HFFc6 (cell line): ENCODE measurements around the gene P3R3URF. TPM values are rescaled to one million over a fixed set of nuclear protein-coding genes. Genes with fewer than 3 reads are reported as not detected.

ENCODE experiments used
- DNase-seq: peaks from one replicate; pipeline ENCODE4 v3.0.0-alpha.2; 2018
- H3K27ac Mint-ChIP-seq: 2 replicates; pipeline ENCODE4 v1.8.0; 2020; ENCODE audit warnings: mild to moderate bottlenecking, mixed read lengths
- H3K27me3 Mint-ChIP-seq: 2 replicates; pipeline ENCODE4 v1.8.0; 2021; ENCODE audit warnings: mild to moderate bottlenecking, moderate library complexity, mixed read lengths; ENCODE audit not compliant: insufficient read depth
- H3K36me3 Mint-ChIP-seq: 2 replicates; pipeline ENCODE4 v1.8.0; 2021; ENCODE audit warnings: low read depth, mixed read lengths
- H3K4me1 Mint-ChIP-seq: 2 replicates; pipeline ENCODE4 v1.8.0; 2020; ENCODE audit warnings: low read depth, mixed read lengths
- H3K4me3 Mint-ChIP-seq: 2 replicates; pipeline ENCODE4 v1.8.0; 2020; ENCODE audit warnings: mild to moderate bottlenecking, moderate library complexity, mixed read lengths
- H3K9me3 Mint-ChIP-seq: 2 replicates; pipeline ENCODE4 v1.8.0; 2020; ENCODE audit warnings: mild to moderate bottlenecking, mixed read lengths
- total RNA-seq, 6 experiments: library from RNA; stranded (reverse); fragmentation: NEBNext Ultra II Directional; extraction: Animal tissue kit (Norgen Biotek cat#: 25700); gene quantifications; 2 replicates in 1 of 6; 3 replicates in 5 of 6; pipeline ENCODE4 v1.2.3, GENCODE V29; 2021
- TF ChIP-seq, protein P1 (sequence below): fragments of 200-600 bp; sonication (generic); IDR thresholded peaks from 2 replicates; pipeline ENCODE4 v1.5.0; 2021; ENCODE audit warnings: antibody characterized with exemption, mild to moderate bottlenecking

The P3R3URF gene
- total RNA-seq, 6 experiments from 2014 or later: not detected

GRCh38 chr1:46190539-46190938, 14.3 kb upstream of the P3R3URF start:
- H3K36me3 Mint-ChIP-seq: peaks cover 16% of the 10 kb centered on the region
- no peak for DNase-seq

DNA sequence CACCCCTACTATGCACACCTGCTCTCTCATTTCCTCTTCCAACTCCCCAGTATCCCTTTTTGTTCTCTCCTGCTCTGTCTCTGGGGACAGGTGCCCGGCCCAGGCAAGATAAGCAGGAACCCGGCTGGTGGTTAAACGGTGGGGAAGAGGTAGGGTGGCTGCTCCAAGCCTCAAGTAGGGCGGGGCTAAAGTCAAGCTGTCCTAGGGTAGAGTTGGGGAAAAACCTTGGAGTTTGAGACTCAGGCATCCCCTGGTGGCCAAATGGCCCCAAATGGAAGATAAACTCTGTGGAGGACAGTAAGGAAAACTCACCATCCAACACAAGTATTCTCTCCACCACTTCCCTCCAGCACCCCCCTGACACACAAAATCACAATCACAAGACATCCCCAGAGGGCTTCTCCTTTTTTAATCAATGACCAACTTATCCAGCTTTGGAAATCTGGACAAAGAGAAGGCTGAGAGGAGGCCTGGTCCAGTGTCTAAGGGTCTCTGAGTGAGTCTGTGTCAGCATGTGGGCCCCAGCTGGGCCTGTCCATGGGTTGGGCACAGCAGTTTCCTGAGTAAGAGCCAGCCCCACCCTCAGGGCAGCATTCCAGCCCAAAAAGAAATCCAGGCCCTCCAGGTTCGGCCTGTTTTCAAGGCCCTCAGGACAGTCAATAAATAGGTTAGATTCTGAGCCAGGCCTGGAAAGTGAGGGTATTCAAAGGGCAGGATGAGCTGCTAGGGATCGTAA, 12.2 kb upstream of the P3R3URF start:
- peaks cover 6% of the 10 kb centered on the region; the same call in 1 of the 2 replicates for H3K4me1 Mint-ChIP-seq
- H3K4me3 Mint-ChIP-seq: no peak overlapping the region
- peak overlapping the region; percentile 37 for H3K27ac Mint-ChIP-seq
- H3K36me3 Mint-ChIP-seq: peaks cover 16% of the 10 kb centered on the region
- TF ChIP-seq, protein P1, sequence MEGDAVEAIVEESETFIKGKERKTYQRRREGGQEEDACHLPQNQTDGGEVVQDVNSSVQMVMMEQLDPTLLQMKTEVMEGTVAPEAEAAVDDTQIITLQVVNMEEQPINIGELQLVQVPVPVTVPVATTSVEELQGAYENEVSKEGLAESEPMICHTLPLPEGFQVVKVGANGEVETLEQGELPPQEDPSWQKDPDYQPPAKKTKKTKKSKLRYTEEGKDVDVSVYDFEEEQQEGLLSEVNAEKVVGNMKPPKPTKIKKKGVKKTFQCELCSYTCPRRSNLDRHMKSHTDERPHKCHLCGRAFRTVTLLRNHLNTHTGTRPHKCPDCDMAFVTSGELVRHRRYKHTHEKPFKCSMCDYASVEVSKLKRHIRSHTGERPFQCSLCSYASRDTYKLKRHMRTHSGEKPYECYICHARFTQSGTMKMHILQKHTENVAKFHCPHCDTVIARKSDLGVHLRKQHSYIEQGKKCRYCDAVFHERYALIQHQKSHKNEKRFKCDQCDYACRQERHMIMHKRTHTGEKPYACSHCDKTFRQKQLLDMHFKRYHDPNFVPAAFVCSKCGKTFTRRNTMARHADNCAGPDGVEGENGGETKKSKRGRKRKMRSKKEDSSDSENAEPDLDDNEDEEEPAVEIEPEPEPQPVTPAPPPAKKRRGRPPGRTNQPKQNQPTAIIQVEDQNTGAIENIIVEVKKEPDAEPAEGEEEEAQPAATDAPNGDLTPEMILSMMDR: peak; percentile 54
- DNase-seq: no peak
- H3K27me3 Mint-ChIP-seq: no peaks in the 10 kb centered on the region
- H3K9me3 Mint-ChIP-seq: no peaks in the 10 kb centered on the region

More at GRCh38 chr1:46190539-46190938, 14.3 kb upstream of the P3R3URF start:
- Mint-ChIP-seq H3K4me3 (no peak overlapping the region), H3K4me1 (0 out of 2 replicates have a peak, but pooled peaks cover 6% of the 10 kb centered on the region), H3K9me3 (no peaks in the 10 kb centered on the region), H3K27ac (no peak overlapping the region), H3K27me3 (no peaks in the 10 kb centered on the region)
- TF ChIP-seq, protein P1: no peak

GRCh38 chr1:46187106-46187869, 11.0 kb upstream of the P3R3URF start:
- no peaks in the 10 kb centered on the region for H3K9me3 Mint-ChIP-seq
- TF ChIP-seq, protein P1: no peak
- H3K36me3 Mint-ChIP-seq: peaks cover 16% of the 10 kb centered on the region
- H3K4me1 Mint-ChIP-seq: peaks cover 6% of the 10 kb centered on the region; the same call in 1 of the 2 replicates
- H3K4me3 Mint-ChIP-seq: no peak overlapping the region
- no peak for DNase-seq
- H3K27me3 Mint-ChIP-seq: no peaks in the 10 kb centered on the region
- H3K27ac Mint-ChIP-seq: no peak overlapping the region

- Mint-ChIP-seq H3K27me3 (no peaks in the 10 kb centered on the region), H3K9me3 (no peaks in the 10 kb centered on the region), H3K4me1 (peaks cover 6% of the 10 kb centered on the region; the same call in 1 of the 2 replicates), H3K36me3 (peaks cover 16% of the 10 kb centered on the region), H3K27ac (no peak overlapping the region), H3K4me3 (no peak overlapping the region)
- TF ChIP-seq, protein P1: no peak
- DNase-seq: no peak
Measured at GRCh38 chr1:46186076-46186475, 9.8 kb upstream of the P3R3URF start.

GRCh38 chr1:46184920-46185658, 8.8 kb upstream of the P3R3URF start:
- TF ChIP-seq, protein P1: no peak
- Mint-ChIP-seq H3K27me3 (no peaks in the 10 kb centered on the region), H3K27ac (peak overlapping the region; percentile 88; the same call in 1 of the 2 replicates)

More at GRCh38 chr1:46184920-46185658, 8.8 kb upstream of the P3R3URF start:
- no peaks in the 10 kb centered on the region for H3K9me3 Mint-ChIP-seq
- H3K36me3 Mint-ChIP-seq: peaks cover 16% of the 10 kb centered on the region
- peaks cover 6% of the 10 kb centered on the region; the same call in 1 of the 2 replicates for H3K4me1 Mint-ChIP-seq
- no peak overlapping the region for H3K4me3 Mint-ChIP-seq
- DNase-seq: no peak
